GM12891 (cell line): ENCODE measurements around the gene ARHGEF28.

Experiments used
- PAX5 ChIP-seq: IDR thresholded peaks from 2 replicates; pipeline ENCODE4 v1.6.1; 2011; ENCODE audit warnings: low read length, moderate library complexity, mild to moderate bottlenecking; ENCODE audit not compliant: insufficient read depth, severe bottlenecking
- POLR2A ChIP-seq: IDR thresholded peaks from 2 replicates; pipeline ENCODE4 v1.6.1; 2011; ENCODE audit warnings: low read depth, low read length, control low read depth
- POLR2AphosphoS5 ChIP-seq: IDR thresholded peaks from 2 replicates; pipeline ENCODE4 v1.6.1; 2011; ENCODE audit warnings: low read depth, low read length, control low read depth
- POU2F2 ChIP-seq: IDR thresholded peaks from 2 replicates; pipeline ENCODE4 v1.6.1; 2011; ENCODE audit warnings: low read depth, mild to moderate bottlenecking, control low read depth, low read length, moderate library complexity
- SPI1 ChIP-seq: IDR thresholded peaks from 2 replicates; pipeline ENCODE4 v1.6.1; 2011; ENCODE audit warnings: low read depth, low read length, control low read depth
- TAF1 ChIP-seq: IDR thresholded peaks from 2 replicates; pipeline ENCODE4 v1.6.1; 2011; ENCODE audit warnings: low read depth, low read length, control low read depth

- TF ChIP-seq POLR2A (no peak), TAF1 (no peak), POLR2AphosphoS5 (no peak), POU2F2 (no peak), SPI1 (no peak), PAX5 (no peak)
Measured at GRCh38 chr5:73967347-73967746, 341.4 kb downstream of the ARHGEF28 start.
